NCI-H2171 (cell line): ENCODE data around the gene SLC9A5.

ENCODE experiments used
- DNase-seq: peaks from one replicate; lab custom pipeline; 2025; lab: John Stamatoyannopoulos, UW

The SLC9A5 gene

GRCh38 chr16:67241008-67241900, 7.5 kb upstream of the SLC9A5 start:
- no peak for DNase-seq

- no peak for DNase-seq
Measured at GRCh38 chr16:67242138-67242730, 6.5 kb upstream of the SLC9A5 start.

- no peak for DNase-seq
Measured at GRCh38 chr16:67243481-67243880, 5.3 kb upstream of the SLC9A5 start.

- no peak for DNase-seq
Measured at GRCh38 chr16:67244387-67245185, 4.2 kb upstream of the SLC9A5 start.

- DNase-seq: no peak
Measured at GRCh38 chr16:67245186-67245585, 3.6 kb upstream of the SLC9A5 start.

- no peak for DNase-seq
Measured at GRCh38 chr16:67245674-67246080, 3.1 kb upstream of the SLC9A5 start.

- DNase-seq: no peak
Measured at GRCh38 chr16:67246081-67246755, 2.6 kb upstream of the SLC9A5 start.

GRCh38 chr16:67246756-67247191, 2.0 kb upstream of the SLC9A5 start:
- DNase-seq: no peak

GRCh38 chr16:67247192-67248072, 1.3 kb upstream of the SLC9A5 start, which contains the start of gene FHOD1:
Gene FHOD1, minus strand, starts transcription at chr16:67247481. Its CDS starts 71 bp downstream, at chr16:67247410.
- DNase-seq: peak; percentile 92

GRCh38 chr16:67248073-67248400, 742 bp upstream of the SLC9A5 start:
- DNase-seq: no peak

- DNase-seq: no peak
Measured at GRCh38 chr16:67249178-67250044, 632 bp downstream of the SLC9A5 start.

- DNase-seq: no peak
Measured at GRCh38 chr16:67250045-67250327, 1.2 kb downstream of the SLC9A5 start.

- no peak for DNase-seq
Measured at GRCh38 chr16:67252609-67253497, 4.1 kb downstream of the SLC9A5 start.

GRCh38 chr16:67254801-67255552, 6.2 kb downstream of the SLC9A5 start:
- no peak for DNase-seq

- no peak for DNase-seq
Measured at GRCh38 chr16:67255553-67256221, 6.9 kb downstream of the SLC9A5 start.

- no peak for DNase-seq
Measured at GRCh38 chr16:67256701-67257230, 8.0 kb downstream of the SLC9A5 start.

GRCh38 chr16:67257486-67258160, 8.8 kb downstream of the SLC9A5 start:
- DNase-seq: no peak
